ENCODE data around the gene IPO8.
A peak's percentile ranks its signal among the peaks of the same experiment; 100 is the strongest.

IPO8 gene

DNA sequence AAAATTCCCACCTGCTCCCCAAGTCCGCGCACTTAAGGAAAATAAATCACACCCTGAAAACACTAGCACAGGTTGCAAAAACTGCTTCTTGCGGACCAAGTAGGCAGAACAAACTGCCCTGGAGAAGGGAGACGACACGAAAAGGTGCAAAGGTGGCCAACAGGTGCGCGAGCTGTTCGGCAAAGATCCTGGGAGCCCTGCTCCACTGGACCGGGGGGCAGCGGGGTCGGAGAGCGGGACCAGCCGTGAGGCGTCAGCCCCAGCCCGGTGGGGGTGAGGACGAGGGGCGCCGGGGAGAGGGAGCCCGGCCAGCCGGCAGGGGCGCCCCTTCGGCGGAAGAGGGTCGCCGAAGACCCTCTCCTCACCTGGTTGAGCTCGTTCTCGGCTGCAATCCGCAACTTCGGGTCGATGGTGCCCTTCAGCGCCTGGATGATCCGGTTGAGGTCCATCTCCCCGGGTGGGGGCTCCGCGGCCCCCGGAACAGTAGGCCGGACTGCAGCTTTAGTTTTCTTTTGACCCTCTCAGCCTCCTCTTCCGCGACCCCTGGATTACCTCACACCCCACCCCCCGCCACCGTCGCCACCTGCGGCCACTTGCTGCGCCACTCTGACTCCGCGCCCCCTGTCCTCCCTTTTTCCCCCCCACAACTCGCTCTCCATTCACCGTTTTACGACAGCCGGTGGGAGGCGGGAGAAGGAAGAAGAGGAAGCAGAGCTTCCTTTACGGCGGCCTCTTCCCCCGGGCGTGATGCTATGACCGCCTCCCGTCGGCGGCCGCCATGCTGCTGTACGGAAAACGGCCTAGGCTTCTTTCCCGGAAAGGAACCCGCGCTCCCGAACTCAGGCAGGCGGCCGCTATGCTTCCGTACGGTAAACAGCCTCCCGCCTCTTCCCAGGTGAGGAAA is at the start of gene IPO8:
Gene IPO8, minus strand, starts transcription at position 671 of the 904 bp plus-strand sequence. Its CDS starts 222 bp downstream, at position 449.
- DNase-seq (ENCODE audit: low spot score): peak; percentile 84

DNA sequence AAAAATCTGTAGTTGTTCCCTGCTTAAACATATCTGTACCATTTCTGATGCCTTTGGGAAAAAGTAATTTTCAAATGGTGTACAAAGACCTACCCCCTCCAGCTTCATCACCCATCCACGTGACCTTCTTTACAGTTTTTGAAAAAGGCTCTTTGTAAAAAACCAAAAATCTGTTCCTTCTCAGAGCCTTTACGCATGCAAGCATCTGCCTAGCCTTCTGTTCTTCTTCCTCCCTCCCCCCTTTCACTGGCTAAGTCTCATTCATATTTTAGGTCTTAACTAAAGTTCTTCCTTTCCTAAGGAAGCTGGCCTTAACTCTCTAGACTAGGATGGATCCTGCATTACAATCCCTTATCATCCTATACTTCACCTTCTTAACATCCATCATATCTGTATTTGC is 48.7 kb upstream of the IPO8 start:
- DNase-seq (ENCODE audit: low spot score): no peak

DNA sequence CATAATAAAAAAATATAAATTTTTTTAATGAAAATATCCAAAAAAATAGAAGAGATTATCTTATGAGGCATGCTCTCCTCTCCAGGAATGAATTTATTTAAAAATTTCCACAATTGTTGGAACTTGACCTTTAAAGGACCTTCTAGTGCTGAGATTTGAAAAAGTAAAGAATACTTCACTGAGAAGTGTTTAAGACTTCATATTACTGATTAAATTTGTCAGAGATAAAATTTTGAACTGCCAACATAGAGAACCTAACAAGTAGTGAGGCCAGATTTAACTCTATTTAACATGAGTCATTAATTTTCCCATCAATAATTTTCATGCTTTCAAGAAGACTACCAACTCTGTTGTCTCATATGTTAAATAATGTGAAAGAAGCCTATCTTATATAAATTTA is 44.6 kb upstream of the IPO8 start:
- DNase-seq (ENCODE audit: low spot score): no peak

DNA sequence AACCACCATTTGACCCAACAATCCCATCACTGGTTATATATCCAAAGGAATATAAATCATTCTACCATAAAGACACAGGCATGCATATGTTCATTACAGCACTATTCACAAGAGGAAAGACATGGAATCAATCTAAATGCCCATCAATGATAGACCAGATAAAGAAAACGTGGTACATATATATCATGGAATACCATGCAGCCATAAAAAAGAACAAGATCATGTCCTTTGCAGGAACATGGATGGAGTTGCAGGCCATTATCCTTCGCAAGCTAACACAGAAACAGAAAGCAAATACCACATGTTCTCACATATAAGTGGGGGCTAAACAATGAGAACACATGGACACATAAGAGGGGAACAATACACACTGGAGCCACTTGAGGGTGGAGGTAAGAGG is 43.4 kb upstream of the IPO8 start:
- no peak for DNase-seq (ENCODE audit: low spot score)

DNA sequence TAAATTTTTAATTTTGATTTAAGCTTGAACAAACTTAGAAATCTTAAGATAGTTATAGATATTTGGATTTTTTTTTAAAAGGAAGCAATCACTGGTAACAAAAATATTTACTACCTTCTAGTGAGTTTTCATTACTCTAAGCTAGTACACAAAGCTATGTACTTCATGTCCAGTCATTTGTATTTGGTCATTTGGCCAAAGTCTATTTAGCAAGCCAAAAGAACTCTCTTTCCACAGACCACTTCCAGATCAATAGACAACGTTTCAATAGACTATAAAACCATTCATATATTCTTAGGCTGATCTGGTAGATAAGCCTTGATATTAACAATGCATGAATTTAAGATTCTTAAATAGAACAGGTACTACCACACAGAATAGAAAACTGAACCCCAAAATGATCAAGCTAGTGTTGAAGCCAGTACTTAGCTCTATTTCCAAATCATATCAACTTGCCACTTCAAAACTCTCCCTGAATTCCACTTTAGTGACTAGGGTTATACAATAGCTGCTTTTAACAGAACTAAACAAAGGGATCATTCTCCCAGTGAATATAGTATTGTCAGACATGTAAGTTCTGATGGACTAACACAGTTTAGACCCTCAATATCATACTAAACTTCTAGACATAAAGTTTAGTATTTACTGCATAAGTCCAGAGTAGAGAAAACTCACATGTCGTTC is 37.4 kb upstream of the IPO8 start:
- DNase-seq (ENCODE audit: low spot score): no peak

DNA sequence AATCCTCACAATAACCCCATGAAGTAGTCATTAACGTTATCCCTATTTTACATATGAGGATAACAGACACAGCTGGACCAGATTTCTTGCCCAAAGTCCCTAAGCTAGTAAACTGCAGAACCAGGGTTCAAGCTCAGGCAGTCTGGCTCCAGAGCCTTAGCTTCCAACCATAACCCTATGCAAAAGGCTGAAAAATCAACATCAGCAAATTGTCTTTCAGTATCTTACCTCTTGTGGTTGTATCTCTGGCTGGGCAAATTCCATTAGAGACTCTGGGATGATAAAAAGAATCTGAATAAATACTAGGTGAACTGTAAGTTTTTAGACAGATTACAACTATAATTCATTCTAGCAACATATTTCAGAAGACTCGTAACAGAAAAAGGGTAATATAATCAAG is 34.3 kb upstream of the IPO8 start:
- DNase-seq (ENCODE audit: low spot score): no peak

DNA sequence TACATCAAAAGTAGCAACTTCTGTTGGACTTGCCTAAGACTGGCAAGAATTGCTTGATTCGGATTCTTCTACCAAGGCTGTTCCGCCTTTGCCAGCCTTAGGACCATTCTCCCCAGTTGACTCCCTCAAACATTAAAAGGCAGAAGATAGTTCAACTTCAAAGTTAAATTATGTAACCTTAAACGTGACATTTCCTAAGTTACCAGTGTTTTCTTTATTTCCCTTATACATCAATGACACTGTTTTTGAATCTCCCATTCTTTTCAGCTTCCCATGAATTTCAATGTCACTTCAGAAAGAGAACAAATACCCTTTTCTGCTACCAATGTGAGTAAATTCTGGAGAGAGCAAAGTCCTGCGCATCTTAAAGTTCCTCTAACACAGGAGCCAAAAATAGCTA is 33.9 kb upstream of the IPO8 start:
- no peak for DNase-seq (ENCODE audit: low spot score)

DNA sequence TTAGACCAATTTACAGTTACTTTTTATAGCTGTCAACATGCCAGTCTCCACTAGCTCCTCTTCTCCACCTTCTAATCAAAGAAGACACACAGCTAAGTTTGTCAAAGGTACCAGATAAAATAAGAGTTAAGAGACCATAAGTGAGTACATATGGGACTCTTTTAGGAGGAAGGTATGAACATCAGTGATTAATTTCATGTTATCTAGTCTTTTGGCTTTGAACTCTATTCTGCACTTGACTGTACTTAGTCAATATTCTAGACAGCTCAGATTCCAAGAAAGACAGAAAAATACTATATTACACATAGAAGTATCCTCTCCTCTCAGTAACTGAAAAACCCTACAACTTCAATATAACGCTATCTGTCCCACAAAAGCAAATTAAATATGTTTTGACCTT is 31.0 kb upstream of the IPO8 start:
- DNase-seq (ENCODE audit: low spot score): no peak

DNA sequence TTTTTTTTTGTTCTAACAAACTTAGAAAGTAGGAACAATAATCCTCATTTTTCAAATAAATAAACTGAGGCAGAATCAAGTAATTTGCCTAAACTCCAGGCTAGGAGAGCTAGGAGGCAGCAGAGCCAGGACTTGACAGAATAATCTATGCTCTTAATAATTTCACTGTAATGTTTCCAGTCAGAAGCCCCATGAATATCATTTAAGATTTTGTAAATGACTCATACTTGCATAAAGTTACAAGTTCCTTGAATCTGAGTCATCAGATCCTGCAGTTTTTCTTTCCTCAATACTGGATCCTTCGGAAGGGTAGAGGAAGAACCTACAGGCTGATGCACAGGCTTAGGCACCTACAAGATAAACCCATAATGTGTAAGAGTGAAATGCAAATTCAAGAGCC is 30.1 kb upstream of the IPO8 start:
- DNase-seq (ENCODE audit: low spot score): no peak

DNA sequence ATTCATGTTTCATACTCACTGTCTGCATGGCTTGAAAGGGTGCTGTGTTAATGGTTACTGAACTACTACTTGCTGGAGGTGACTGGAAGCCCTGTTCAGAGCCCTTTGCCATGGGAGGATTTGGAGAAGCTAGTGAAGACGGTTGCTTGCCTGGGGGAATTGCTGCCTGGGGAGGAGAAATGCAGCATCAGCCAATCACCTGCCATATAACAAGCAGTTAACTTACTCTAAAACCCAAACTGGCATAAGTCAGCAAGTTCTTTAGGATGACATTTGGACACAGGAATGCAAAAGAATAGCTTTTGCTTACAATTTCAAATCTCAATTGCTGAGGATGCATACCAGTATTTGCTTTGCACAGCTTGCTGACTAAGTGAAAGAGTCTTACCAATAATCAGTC is 23.4 kb upstream of the IPO8 start:
- no peak for DNase-seq (ENCODE audit: low spot score)

DNA sequence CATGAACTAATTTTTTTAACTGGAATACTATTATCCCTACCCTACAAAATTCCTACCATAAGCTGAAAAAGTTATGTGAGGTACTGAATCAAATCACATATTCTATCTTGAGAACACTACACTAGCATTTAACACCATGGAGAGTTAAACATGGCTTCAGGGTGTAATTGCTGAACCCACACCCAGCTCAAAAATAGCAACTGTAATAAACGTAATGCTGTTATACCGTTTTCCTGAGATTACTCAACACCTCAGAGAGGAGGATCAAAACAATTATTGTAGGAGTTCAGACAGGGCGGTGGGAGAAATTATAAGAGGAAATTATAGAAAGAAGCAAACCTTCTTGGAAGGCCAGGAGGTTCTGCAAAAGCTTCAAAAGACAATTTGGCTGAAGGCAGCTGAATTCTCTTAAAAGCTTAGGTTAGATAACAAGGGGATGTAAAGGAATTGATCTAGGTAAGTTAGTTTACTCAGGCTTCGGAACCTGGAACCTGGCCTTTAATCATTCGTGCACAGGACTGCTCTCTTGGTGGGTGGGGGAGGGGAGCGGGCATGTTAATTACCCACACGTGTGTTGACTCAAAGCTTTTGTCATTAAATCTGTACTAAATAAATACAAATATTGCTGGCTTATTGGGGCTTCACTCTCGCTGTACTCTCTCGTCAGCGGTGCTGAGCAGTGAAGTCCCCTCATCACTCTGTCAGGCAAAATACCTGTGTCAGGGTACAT is 12.1 kb upstream of the IPO8 start:
- DNase-seq (ENCODE audit: low spot score): no peak

DNA sequence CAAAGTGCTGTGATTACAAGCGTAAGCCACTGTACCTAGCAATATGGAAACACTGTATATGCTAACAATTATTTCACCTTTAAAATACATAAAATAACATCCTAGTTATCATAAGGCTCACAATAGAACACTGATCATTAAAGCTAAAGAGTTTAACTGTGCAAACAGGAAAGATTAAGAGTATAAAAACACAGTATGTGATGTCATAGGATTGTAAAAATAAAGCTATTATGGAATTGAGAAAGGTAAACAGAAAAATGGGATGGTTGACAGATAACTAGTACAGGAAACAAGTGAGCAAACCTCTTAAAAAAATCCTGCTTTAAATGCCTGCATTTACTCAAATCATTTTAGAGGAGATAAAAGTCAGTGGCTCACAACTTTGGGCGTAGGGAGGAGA is 10.8 kb upstream of the IPO8 start:
- no peak for DNase-seq (ENCODE audit: low spot score)

DNA sequence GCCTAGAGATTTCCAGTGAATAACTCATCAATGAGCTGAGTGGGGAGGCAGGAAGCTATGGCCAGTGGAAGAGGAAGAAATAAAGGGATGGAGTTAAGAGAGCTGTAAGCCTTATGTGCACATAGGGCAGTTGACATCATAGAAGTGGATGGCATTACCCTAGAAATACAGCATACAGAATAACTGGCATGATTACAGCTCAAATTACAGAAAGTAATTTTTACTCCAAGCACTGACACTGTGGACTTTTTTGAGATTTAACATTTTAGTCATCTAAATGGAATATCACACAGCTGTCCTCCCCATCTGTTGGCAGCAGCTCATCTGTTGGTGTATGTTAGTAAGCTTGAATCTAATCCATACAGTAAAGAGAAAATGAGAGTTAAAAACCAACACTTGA is 5.4 kb upstream of the IPO8 start:
- no peak for DNase-seq (ENCODE audit: low spot score)

DNA sequence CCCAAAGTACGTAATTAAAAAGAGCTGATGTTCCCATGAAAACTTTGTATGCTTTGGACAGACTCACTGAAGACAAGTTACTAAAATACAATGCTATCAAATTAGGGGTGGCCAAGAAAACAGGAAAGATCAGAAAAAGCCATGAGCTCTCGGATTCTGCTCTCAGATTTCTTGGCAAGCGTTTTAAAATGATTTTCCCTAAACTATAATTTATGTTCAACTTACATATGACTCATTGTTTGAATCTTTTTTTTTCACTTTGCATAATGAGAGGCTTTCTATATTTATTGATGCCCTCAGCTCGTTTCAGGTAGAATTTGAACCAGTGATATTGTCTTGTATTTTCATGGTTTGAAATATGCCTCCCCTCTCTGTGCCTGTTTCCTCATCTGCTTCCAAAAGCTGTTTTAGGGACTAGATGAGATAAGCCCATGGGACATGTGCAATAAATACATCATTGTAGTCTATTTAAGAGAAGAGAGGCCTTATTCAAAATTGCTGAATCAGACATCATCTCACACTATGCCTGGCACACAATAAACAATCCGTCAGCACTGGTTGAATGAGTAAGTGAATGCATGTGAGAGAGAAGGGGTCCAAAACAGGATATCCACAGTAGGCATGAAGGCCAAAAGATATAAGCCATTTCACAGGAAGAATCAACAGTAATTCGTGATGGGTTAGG is 4.7 kb upstream of the IPO8 start:
- no peak for DNase-seq (ENCODE audit: low spot score)

DNA sequence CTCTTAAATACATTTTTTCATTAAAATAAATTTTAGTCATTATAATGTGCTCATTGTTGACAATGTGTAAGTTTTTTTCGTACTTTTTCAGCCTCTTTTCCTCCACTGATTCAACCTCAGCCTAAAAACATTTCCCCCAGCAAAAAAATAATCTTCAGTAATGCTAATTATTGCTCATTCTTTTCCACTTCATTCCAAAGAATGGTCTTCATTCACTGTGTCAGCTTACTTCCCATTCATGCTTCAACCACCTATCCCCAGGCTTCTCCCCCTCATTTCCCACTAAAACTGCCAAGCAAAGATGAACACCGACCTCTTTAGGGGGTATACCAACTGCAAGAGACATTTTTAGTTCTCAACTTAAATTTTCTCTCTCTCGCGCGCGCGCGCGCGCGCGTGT is 2.7 kb upstream of the IPO8 start:
- DNase-seq (ENCODE audit: low spot score): no peak

DNA sequence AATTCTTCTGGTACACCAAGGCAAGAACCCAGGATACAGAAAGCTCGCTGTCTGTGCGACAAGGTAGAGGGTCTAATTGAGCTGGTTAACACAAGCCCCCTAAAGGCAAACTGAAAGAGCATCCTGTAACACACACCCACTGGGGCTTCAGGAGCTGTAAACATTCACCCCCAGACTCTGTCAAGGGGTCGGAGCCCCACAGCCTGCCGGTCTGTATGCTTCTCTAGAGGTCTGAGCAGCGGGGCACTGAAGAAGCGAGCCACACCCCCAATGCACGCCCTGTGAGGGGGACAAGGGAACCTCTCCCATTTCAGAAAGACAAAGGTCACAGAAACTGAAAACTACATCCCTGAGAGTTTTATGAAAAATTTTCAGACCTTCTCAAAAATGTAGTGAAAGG is 1.3 kb upstream of the IPO8 start:
- no peak for DNase-seq (ENCODE audit: low spot score)

DNA sequence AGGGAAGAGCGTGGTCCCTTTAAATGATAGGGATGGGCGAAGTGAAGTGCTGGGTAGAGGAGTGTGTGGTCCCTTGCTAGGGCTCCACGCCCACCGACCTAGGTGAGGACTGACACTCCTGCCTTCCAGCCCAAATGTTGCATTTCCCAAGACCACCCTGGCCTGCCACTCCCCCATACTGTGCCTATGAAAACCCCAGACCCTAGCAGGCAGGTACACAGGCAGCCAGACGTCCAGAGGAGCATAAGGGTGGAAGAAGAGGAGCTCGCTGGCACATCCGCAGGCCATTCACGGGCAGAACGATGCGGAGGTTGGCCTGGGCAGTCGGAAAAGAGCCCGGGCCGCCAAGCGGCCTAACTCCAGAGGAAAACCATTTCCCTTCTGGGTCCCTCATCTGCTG is 817 bp upstream of the IPO8 start:
- no peak for DNase-seq (ENCODE audit: low spot score)

DNA sequence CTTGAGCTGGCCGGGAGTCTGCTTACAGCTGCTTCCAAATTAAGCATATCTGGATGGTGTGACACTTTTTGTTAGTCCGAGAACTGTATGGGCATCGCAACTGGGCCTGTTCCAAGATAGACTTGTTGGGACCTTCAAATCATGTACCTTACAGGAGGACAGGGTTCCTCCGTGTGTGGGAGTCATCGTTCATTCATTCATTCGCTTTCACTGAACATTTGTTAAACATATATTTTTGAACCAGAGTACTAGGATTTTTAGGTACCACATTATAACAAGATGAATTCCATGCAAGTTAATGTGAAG is 387 bp upstream of the IPO8 start:
- DNase-seq (ENCODE audit: low spot score): no peak

DNA sequence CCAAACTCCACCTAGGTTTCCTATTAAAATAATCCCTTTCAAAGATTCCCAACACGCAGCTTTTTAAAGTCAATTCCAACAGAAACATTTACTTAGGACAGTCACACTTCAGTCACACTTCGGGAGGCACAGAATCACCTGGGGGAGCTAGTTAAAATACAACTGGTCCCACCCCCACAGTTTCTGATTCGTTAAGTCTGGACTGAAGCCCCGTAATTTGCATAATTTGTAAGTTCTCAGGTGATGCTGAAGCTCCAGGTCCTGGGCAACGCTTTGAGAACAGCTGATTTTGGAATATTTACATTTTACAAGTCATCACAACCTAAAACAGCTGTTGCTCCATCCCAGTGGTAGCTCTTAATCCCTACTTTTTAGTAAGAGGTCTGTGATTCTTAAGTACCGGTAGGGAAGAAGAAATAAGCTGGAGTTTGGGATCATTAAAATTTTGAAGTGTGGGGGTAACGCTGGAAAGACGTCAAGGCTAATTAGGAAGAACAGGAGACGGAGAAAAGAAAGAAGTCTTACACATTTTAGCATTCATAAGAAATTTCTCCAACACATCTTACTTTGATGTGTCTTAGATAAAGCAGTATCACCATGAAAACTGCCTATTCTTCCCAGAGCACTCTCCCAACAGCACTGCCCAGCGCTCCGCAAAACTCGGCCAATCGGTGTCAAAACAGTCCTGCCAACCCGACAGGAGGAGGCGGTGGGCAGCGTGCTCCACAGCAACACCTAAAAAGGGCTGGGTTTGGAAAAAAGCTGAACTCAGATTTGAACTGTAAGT is 1.1 kb downstream of the IPO8 start:
- DNase-seq (ENCODE audit: low spot score): no peak

DNA sequence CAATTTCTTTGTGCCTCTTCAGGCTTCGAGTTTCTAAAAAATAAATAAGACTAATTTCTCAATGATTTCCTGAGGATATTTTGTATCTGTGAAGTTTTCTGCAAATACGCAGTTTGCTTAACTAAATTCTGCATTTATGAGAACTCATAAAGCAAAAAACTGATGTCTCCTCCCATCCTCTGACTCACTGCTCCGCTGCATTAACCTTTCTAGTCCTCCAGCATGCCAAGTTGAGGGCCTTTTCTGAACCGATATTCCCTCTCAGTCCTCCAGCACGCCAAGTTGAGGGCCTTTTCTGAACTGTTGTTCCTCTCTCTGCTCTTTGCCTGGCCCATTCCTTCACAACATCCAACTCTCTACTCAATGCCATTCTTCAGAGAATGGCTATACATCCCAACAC is 3.2 kb downstream of the IPO8 start:
- no peak for DNase-seq (ENCODE audit: low spot score)

DNA sequence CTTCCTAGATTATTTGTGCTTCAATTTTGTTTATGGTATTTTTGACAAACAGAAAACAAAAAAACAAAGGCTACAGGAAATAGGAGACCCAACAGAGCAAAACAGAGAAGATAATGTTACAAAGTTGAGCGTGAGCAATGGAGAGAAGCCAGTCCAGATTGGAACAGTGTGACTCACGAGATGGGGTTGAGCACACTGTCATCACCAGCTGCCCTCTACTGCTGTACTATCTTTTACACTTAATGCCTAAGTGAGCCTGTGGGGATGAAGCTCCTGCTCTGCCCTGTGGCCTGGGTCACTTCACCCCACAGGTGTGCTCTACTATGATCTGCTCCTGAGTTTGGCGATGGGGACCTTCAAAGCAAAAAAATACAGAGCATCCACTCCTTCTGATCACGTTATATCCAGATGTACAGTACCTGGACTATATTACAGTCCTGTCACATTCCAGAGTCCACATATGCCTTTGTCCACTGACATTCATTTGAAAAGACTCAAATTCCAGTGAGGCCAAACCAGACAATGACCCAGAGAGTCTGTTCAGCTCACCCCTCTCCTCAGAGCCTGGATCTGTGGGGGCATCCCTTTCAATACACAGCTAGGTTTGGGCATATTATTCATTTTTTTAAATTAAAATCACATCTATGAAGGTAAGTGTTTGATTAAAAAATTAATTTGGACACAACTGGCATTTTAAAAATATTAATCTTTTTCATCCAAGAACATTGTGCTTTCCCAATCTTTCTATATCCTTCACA is 4.4 kb downstream of the IPO8 start:
- no peak for DNase-seq (ENCODE audit: low spot score)

All from CD4-positive, alpha-beta T cell treated with Interleukin-6 at 100 ng/mL for 8 hours (primary cell).